Mesothelial cell of epicardium (in vitro differentiated cells): ENCODE data around the gene WDR70. TPM values are rescaled to one million over a fixed set of nuclear protein-coding genes. Genes with fewer than 3 reads are reported as not detected.

ENCODE experiments used
- DNase-seq, 2 experiments: peaks; one replicate each; pipeline ENCODE4 v3.0.0; 2021; ENCODE audit warnings: low spot score in 2 of 2; ENCODE audit not compliant: unreplicated experiment in 2 of 2
- H3K27ac Mint-ChIP-seq: 2 replicates; pipeline ENCODE4 v1.8.0; 2021; ENCODE audit warnings: mixed read lengths
- H3K27me3 Mint-ChIP-seq: 2 replicates; pipeline ENCODE4 v1.8.0; 2021; ENCODE audit warnings: low read depth, mixed read lengths
- H3K36me3 Mint-ChIP-seq: 2 replicates; pipeline ENCODE4 v1.8.0; 2021; ENCODE audit warnings: mixed read lengths
- H3K4me1 Mint-ChIP-seq: 2 replicates; pipeline ENCODE4 v1.8.0; 2021; ENCODE audit warnings: mixed read lengths
- H3K4me3 Mint-ChIP-seq: 2 replicates; pipeline ENCODE4 v1.8.0; 2021; ENCODE audit warnings: mild to moderate bottlenecking, moderate library complexity, mixed read lengths
- H3K9me3 Mint-ChIP-seq: 2 replicates; pipeline ENCODE4 v1.8.0; 2021; ENCODE audit warnings: mixed read lengths
- CTCF ChIP-seq: fragments of 200-600 bp; sonication (generic); IDR thresholded peaks from one replicate; pipeline ENCODE4 v1.5.0; 2021; ENCODE audit warnings: antibody characterized with exemption; ENCODE audit not compliant: unreplicated experiment
- total RNA-seq: library from RNA; stranded (reverse); gene quantifications from 3 replicates; pipeline ENCODE4 v1.2.1, GENCODE V29; 2021

The WDR70 gene
- total RNA-seq, 1 donor from 2014 or later, result 47.8 TPM

GRCh38 chr5:37722236-37723161 lies 343.4 kb downstream of the WDR70 start:
- H3K27me3 Mint-ChIP-seq, result peaks cover 2% of the 10 kb centered on the region
- TF ChIP-seq CTCF, result no peak
- peaks cover 18% of the 10 kb centered on the region for H3K36me3 Mint-ChIP-seq
- no peak overlapping the region for H3K27ac Mint-ChIP-seq
- no peak for DNase-seq
- H3K4me1 Mint-ChIP-seq, result peaks cover 33% of the 10 kb centered on the region
- H3K4me3 Mint-ChIP-seq, result no peak overlapping the region
- no peaks in the 10 kb centered on the region for H3K9me3 Mint-ChIP-seq

- Mint-ChIP-seq H3K9me3 (no peaks in the 10 kb centered on the region), H3K27ac (no peak overlapping the region), H3K4me1 (peaks cover 24% of the 10 kb centered on the region), H3K36me3 (peaks cover 19% of the 10 kb centered on the region), H3K27me3 (peaks cover 2% of the 10 kb centered on the region), H3K4me3 (no peak overlapping the region)
- DNase-seq, result no peak
- peak; percentile 27 for TF ChIP-seq CTCF
Measured at GRCh38 chr5:37723162-37723961, 344.2 kb downstream of the WDR70 start.

- no peak for TF ChIP-seq CTCF
- peaks cover 2% of the 10 kb centered on the region for H3K27me3 Mint-ChIP-seq
- H3K27ac Mint-ChIP-seq, result no peak overlapping the region
- no peak overlapping the region for H3K4me3 Mint-ChIP-seq
- H3K4me1 Mint-ChIP-seq, result peaks cover 16% of the 10 kb centered on the region
- peaks cover 26% of the 10 kb centered on the region for H3K36me3 Mint-ChIP-seq
- no peak for DNase-seq
- H3K9me3 Mint-ChIP-seq, result no peaks in the 10 kb centered on the region
Measured at GRCh38 chr5:37724395-37725125, 345.4 kb downstream of the WDR70 start.

GRCh38 chr5:37725185-37725584 lies 346.1 kb downstream of the WDR70 start:
- Mint-ChIP-seq H3K4me3 (no peak overlapping the region), H3K4me1 (peaks cover 12% of the 10 kb centered on the region), H3K9me3 (no peaks in the 10 kb centered on the region), H3K27ac (no peak overlapping the region), H3K36me3 (peaks cover 31% of the 10 kb centered on the region), H3K27me3 (peaks cover 2% of the 10 kb centered on the region)
- DNase-seq, result no peak
- TF ChIP-seq CTCF, result no peak

- H3K36me3 Mint-ChIP-seq, result peaks cover 33% of the 10 kb centered on the region
- no peak overlapping the region for H3K4me3 Mint-ChIP-seq
- H3K27me3 Mint-ChIP-seq, result no peaks in the 10 kb centered on the region
- no peak for TF ChIP-seq CTCF
- no peak overlapping the region for H3K27ac Mint-ChIP-seq
- no peak for DNase-seq
- H3K4me1 Mint-ChIP-seq, result no peaks in the 10 kb centered on the region
- H3K9me3 Mint-ChIP-seq, result no peaks in the 10 kb centered on the region
Measured at GRCh38 chr5:37727238-37727637, 348.1 kb downstream of the WDR70 start.
